ENCODE results near the gene ZFP3. TPM values are rescaled to one million over a fixed set of nuclear protein-coding genes. Genes with fewer than 3 reads are reported as not detected.
A peak's percentile ranks its signal among the peaks of the same experiment; 100 is the strongest.

ZFP3 gene
- total RNA-seq, 1 donor from 2014 or later, result 0.98 TPM

GRCh38 chr17:5044630-5045029, 33.6 kb upstream of the ZFP3 start:
- no peak for DNase-seq (ENCODE audit: low spot score, unreplicated experiment)
- Mint-ChIP-seq H3K27ac (no peak overlapping the region), H3K9me3 (ENCODE audit: low read depth) (peaks cover 3% of the 10 kb centered on the region), H3K27me3 (peaks cover 6% of the 10 kb centered on the region), H3K36me3 (ENCODE audit: insufficient read depth) (no peaks in the 10 kb centered on the region), H3K4me1 (ENCODE audit: low read depth) (no peaks in the 10 kb centered on the region), H3K4me3 (ENCODE audit: low read depth) (no peak overlapping the region)
- TF ChIP-seq CTCF (IDR thresholded peaks at IDR 0.05; ENCODE audit: unreplicated experiment), result no peak

GRCh38 chr17:5045496-5045895, 32.8 kb upstream of the ZFP3 start:
- peaks cover 3% of the 10 kb centered on the region for H3K27me3 Mint-ChIP-seq
- no peak overlapping the region for H3K27ac Mint-ChIP-seq
- DNase-seq (ENCODE audit: low spot score, unreplicated experiment), result no peak
- H3K9me3 Mint-ChIP-seq (ENCODE audit: low read depth), result no peaks in the 10 kb centered on the region
- H3K36me3 Mint-ChIP-seq (ENCODE audit: insufficient read depth), result no peaks in the 10 kb centered on the region
- H3K4me1 Mint-ChIP-seq (ENCODE audit: low read depth), result no peaks in the 10 kb centered on the region
- no peak for TF ChIP-seq CTCF (IDR thresholded peaks at IDR 0.05; ENCODE audit: unreplicated experiment)
- H3K4me3 Mint-ChIP-seq (ENCODE audit: low read depth), result no peak overlapping the region

- TF ChIP-seq CTCF (IDR thresholded peaks at IDR 0.05; ENCODE audit: unreplicated experiment), result no peak
- H3K9me3 Mint-ChIP-seq (ENCODE audit: low read depth), result no peaks in the 10 kb centered on the region
- no peak overlapping the region for H3K4me3 Mint-ChIP-seq (ENCODE audit: low read depth)
- peaks cover 3% of the 10 kb centered on the region for H3K27me3 Mint-ChIP-seq
- no peaks in the 10 kb centered on the region for H3K36me3 Mint-ChIP-seq (ENCODE audit: insufficient read depth)
- no peak overlapping the region for H3K27ac Mint-ChIP-seq
- H3K4me1 Mint-ChIP-seq (ENCODE audit: low read depth), result no peaks in the 10 kb centered on the region
- DNase-seq (ENCODE audit: low spot score, unreplicated experiment), result no peak
Observed at GRCh38 chr17:5047446-5047845, 30.8 kb upstream of the ZFP3 start.

GRCh38 chr17:5049314-5049841, 28.9 kb upstream of the ZFP3 start:
- no peaks in the 10 kb centered on the region for H3K4me1 Mint-ChIP-seq (ENCODE audit: low read depth)
- peak overlapping the region; percentile 50 for H3K27ac Mint-ChIP-seq
- H3K27me3 Mint-ChIP-seq, result peaks cover 2% of the 10 kb centered on the region
- H3K36me3 Mint-ChIP-seq (ENCODE audit: insufficient read depth), result no peaks in the 10 kb centered on the region
- H3K9me3 Mint-ChIP-seq (ENCODE audit: low read depth), result no peaks in the 10 kb centered on the region
- no peak overlapping the region for H3K4me3 Mint-ChIP-seq (ENCODE audit: low read depth)
- no peak for TF ChIP-seq CTCF (IDR thresholded peaks at IDR 0.05; ENCODE audit: unreplicated experiment)
- DNase-seq (ENCODE audit: low spot score, unreplicated experiment), result no peak

GRCh38 chr17:5050278-5050677, 28.0 kb upstream of the ZFP3 start:
- Mint-ChIP-seq H3K4me3 (ENCODE audit: low read depth) (no peak overlapping the region), H3K36me3 (ENCODE audit: insufficient read depth) (peaks cover 2% of the 10 kb centered on the region), H3K9me3 (ENCODE audit: low read depth) (no peaks in the 10 kb centered on the region), H3K4me1 (ENCODE audit: low read depth) (no peaks in the 10 kb centered on the region), H3K27ac (no peak overlapping the region), H3K27me3 (no peaks in the 10 kb centered on the region)
- no peak for TF ChIP-seq CTCF (IDR thresholded peaks at IDR 0.05; ENCODE audit: unreplicated experiment)
- DNase-seq (ENCODE audit: low spot score, unreplicated experiment), result no peak

Data from progenitor cell of endocrine pancreas (in vitro differentiated cells).